GM12873 (cell line): ENCODE results near the gene GET3.

ENCODE experiments used
- TF ChIP-seq, protein P1 (sequence below): IDR thresholded peaks from 2 replicates; pipeline ENCODE4 v1.5.1; 2012; ENCODE audit warnings: low read depth, mild to moderate bottlenecking, moderate library complexity, low read length, control low read depth; ENCODE audit not compliant: insufficient read depth; ENCODE audit errors: missing control alignments

The GET3 gene

DNA sequence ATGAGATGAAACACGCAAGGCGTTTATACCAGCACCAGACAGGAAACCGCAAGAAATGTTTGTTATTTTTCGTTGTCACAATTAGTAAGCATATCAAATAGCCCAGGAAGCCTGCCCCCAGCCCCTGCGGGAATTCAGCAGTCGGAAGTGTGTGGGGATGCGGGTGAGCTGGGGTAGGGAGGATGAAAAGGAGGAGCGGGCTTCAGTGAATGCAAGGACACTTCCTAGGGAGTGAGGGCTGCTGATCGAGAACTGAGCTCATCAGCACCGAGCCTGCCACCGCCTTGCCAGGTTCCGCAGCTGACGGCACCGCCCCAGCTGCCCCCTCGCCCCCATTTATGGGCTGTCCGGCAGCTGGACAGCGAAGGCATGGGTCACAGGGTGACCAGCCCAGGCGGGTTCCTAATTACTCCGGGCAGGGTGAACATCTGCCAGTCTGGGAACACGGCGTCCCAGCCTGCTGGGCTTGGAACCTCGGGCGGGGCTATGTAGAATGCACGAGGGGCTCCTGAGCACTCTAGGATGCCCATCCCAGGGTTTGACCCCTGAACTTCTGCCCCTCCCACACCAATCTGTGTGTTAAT is 12.7 kb downstream of the GET3 start:
- TF ChIP-seq, protein P1, sequence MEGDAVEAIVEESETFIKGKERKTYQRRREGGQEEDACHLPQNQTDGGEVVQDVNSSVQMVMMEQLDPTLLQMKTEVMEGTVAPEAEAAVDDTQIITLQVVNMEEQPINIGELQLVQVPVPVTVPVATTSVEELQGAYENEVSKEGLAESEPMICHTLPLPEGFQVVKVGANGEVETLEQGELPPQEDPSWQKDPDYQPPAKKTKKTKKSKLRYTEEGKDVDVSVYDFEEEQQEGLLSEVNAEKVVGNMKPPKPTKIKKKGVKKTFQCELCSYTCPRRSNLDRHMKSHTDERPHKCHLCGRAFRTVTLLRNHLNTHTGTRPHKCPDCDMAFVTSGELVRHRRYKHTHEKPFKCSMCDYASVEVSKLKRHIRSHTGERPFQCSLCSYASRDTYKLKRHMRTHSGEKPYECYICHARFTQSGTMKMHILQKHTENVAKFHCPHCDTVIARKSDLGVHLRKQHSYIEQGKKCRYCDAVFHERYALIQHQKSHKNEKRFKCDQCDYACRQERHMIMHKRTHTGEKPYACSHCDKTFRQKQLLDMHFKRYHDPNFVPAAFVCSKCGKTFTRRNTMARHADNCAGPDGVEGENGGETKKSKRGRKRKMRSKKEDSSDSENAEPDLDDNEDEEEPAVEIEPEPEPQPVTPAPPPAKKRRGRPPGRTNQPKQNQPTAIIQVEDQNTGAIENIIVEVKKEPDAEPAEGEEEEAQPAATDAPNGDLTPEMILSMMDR = no peak

DNA sequence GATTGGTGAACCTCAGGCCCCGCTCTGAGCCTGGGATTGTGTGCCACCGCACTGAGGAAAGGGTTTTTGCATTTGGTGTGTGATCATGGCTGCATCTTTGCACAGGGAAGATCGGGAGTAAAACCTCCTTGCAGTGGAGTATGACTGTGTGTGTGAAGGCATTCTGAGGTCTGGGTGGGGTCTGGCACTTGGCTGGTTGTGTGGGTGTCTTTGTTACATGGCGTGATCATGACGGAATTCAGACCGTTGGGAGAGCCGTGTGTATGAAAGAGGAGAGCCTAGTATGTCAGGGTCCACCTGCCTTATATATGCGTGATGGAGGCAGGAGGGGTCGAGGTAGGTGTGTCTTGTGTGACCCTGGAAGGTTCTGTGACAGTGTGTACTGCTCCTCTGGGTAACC is 13.6 kb downstream of the GET3 start:
- TF ChIP-seq, protein P1 = no peak

DNA sequence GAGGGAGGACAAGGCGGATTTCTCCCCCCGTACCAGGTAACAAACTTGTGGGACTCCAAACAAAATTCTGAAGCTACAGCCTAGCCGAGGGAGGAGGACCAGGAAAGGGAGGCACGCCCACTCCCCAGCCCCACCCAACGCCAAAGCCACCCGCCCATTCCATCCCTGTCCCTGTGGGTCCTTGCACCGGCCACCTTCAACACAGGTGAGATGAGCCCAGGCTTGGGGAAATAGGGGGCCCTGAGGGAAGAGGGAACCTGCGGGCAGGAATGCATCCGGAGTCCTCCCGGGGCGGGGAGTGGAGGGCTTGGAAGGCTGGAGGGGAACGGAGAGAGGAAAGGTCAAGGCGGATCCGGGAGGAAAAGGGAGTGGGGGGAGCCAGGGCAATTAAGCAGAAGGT is 14.3 kb downstream of the GET3 start, which contains the start of gene BEST2:
Gene BEST2, plus strand, starts transcription at position 157 of the 400 bp plus-strand sequence. CDS start 802 bp downstream, outside the sequence.
- TF ChIP-seq, protein P1 = no peak

GRCh38 chr19:12752056-12752781 is 14.9 kb downstream of the GET3 start:
- TF ChIP-seq, protein P1 = no peak

GRCh38 chr19:12754465-12755196 is 17.3 kb downstream of the GET3 start:
- TF ChIP-seq, protein P1 = no peak

- TF ChIP-seq, protein P1 = no peak
Observed at GRCh38 chr19:12756150-12756883, 19.0 kb downstream of the GET3 start.
